Muscle of back (tissue), 11 donors: ENCODE measurements around the gene RPS6KB1. TPM values are rescaled to one million over a fixed set of nuclear protein-coding genes. Genes with fewer than 3 reads are reported as not detected.
"Not testable (repeated sequence)": the region's sequence is repeated elsewhere in the genome, so short reads cannot be mapped to it uniquely, and the experiment has no call there.

Experiments used
- DNase-seq, 3 donors: peaks; one replicate each; pipeline versions ENCODE4 v3.0.0 to v3.0.0-alpha.2; 2013
- polyA plus RNA-seq, 10 donors: library from polyadenylated mRNA; unstranded; fragments of 120-200 nt; gene quantifications; one replicate each; pipeline ENCODE4 v1.2.1, GENCODE V29; 2013; ENCODE audit not compliant: insufficient read length in 10 of 10

RPS6KB1 gene
- polyA plus RNA-seq, 10 donors = 27.8 to 44.0 (median 35.3) TPM

GRCh38 chr17:59863616-59864015 is 29.3 kb upstream of the RPS6KB1 start:
- DNase-seq = peak in 1 of 3 donors; percentile 53

- no peak for DNase-seq
Observed at GRCh38 chr17:59869941-59870218, 23.0 kb upstream of the RPS6KB1 start.

DNA sequence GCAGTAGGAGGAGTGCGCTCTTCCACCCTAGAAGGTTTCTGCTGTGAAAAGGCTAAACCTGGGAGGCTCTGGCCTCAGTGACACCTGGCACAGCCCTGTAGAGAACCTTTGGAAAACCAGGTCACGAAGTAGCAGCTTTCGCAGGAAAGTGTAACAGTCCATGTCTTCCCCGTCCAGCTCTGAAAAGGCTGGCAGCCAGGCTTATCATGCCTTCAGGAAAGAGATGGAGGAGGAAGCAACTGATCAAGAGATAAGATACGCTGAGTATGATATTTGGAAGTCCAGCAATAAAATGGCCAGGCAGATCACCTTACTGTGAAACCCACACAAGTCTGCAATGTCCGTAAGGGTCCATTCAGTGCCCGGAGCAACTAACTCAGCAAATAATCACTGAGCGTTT is 22.4 kb upstream of the RPS6KB1 start:
- no peak for DNase-seq

DNA sequence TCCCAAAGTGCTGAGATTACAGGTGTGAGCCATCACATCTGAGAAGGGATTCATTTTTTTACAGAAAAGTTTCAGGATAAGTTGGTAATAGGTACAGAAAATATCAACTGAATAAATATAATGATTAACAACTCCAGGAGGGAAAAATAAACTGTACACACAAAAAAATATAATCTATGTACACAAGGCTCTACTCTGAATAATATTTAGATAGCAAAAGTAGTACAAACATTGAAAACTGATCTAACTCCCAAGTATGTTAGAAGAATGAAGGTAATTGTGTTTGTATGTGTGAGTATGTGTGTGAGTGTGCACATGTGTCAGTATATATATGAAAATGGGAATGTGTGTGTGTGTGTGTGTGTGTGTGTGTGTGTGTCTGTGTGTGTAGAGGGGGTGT is 20.6 kb upstream of the RPS6KB1 start:
- no peak for DNase-seq

DNA sequence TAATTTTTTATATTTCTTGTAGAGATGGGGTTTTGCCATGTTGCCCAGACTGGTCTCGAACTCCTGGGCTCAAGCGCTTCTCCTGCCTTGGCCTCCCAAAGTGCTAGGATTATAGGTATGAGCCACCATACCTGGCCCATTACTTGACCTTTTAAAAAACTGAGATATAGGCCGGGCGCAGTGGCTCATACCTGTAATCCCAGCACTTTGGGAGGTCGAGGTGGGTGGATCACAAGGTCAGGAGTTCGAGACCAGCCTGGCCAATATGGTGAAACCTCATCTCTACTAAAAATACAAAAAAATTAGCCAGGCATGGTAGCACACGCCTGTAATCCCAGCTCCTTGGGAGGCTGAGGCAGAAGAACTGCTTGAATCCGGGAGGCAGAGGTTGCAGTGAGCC is 19.5 kb upstream of the RPS6KB1 start:
- DNase-seq = not testable (repeated sequence)

- no peak for DNase-seq
Observed at GRCh38 chr17:59874376-59874775, 18.5 kb upstream of the RPS6KB1 start.

GRCh38 chr17:59876107-59876506 is 16.8 kb upstream of the RPS6KB1 start:
- no peak for DNase-seq

- DNase-seq = no peak
Observed at GRCh38 chr17:59877965-59878364, 15.0 kb upstream of the RPS6KB1 start.

DNA sequence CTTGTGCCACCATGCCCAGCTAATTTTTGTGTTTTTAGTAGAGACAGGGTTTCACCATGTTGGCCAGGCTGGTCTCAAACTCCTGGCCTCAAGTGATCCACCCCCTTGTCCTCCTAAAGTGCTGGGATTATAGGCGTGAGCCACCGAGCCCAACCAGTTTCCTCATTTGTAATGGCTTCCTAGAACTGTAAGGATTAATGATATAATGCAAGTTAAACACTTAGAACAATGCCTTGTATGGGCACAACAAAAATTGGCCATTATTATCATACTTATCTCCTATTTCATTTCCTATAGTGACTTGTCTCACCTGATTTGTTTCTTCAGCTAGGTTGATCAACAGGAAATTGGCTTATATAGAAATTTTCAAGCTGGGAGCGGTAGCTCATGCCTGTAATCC is 14.3 kb upstream of the RPS6KB1 start:
- DNase-seq = no peak

DNA sequence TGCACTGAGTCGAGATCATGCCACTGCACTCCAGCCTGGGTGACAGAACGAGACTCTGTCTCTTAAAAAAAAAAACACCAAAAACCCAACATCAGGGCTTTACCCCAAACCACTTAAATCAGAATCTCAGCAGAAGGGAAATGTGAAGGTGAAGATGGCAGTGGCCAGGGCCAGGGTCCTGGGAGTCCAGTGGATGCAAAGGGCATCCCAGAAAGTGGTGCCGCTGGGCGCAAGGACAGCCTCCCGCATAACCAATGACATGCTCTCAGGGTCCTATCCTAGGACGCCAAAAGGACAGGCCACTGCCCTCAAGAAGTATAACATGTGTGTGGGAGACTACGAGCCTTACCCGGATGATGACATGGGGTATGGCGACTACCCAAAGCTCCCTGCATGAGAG is 8.1 kb upstream of the RPS6KB1 start:
- no peak for DNase-seq

- DNase-seq = no peak
Observed at GRCh38 chr17:59888145-59888750, 4.7 kb upstream of the RPS6KB1 start.

DNA sequence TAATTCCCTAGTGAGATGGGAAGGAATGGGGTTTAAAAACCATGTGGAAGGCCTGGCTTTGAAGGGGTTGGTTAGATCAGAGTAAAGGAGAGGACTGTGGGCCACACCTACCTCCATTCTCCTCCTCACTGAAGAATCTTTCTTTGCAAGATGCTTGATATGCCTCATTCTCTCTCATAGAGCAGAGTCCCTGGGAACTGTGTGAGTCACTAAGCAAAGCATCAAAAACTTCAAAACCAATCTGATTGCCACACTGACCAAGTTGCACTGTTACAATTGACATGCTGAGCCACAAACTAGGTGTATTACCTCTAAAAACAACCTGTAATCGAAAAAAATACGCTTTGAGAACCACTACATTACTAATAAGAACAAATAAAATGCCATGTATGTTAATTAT is 2.2 kb upstream of the RPS6KB1 start:
- DNase-seq = no peak

- DNase-seq = peak in 1 of 3 donors; percentile 7
Observed at GRCh38 chr17:59892251-59892923, 534 bp upstream of the RPS6KB1 start.

DNA sequence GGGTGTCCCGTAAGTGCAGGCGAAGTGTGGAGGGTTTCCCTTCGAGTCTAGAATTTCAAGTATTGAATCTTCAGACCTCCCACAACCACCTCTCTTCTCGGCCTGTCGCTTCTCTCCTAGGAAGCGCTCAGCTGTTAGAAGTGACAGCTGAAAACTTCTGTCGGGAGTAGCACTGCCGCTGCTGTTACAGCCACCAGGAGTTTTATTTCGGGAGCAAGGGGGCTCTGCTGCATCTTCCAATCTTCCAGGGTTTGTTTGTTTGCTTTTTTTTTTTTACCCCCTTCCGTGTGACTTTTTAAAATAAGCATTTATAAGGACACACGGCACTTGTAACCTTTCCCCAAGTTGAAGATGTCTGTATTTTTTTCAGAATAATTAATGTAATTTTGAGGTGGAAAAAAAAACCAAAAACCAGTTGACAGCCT is 767 bp downstream of the RPS6KB1 start:
- DNase-seq = peak; percentile 47 to 71 (median 53)

- no peak for DNase-seq
Observed at GRCh38 chr17:59897090-59897489, 4.2 kb downstream of the RPS6KB1 start.

DNA sequence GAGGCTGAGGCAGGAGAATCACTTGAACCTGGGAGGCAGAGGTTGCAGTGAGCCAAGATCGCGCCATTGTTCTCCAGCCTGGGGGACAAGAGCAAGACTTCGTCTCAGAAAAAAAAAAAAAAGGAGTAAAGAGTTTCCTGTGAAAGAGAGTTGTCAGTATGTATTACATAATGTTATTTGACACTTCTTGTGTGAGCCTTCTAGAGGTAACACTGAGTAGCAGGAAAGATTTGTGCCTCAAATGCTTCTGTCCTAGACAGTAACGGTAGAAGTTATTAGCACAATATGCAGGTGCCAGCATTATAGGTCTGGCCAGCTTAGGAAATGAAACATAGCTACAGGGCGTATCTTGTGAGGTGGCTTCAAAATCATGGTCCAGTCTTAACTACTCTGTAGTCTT is 6.2 kb downstream of the RPS6KB1 start:
- DNase-seq = peak in 1 of 3 donors; percentile 47

DNA sequence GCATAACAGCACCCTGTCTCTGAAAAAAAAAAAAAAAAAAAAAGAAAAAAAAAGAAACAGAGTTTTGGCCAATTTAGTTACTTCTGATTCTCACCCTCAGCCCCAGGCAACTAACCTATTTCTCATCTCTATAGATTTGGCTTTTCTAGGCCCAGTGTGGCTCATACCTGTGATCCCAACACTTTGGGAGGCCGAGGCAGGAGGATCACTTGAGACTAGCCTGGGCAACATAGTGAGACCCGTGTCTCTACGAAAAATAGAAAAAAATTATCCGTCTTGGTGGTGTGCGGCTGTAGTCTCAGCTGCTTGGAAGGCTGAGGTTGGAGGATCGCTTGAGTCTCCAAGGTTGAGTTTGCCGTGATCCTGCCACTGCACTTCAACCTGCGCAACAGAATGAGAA is 8.7 kb downstream of the RPS6KB1 start:
- no peak for DNase-seq

- no peak for DNase-seq
Observed at GRCh38 chr17:59903455-59903854, 10.5 kb downstream of the RPS6KB1 start.

- no peak for DNase-seq
Observed at GRCh38 chr17:59907467-59907866, 14.5 kb downstream of the RPS6KB1 start.

- DNase-seq = peak in 2 of 3 donors; percentile 28 to 52
Observed at GRCh38 chr17:59914274-59914854, 21.4 kb downstream of the RPS6KB1 start.

GRCh38 chr17:59916446-59916845 is 23.5 kb downstream of the RPS6KB1 start:
- DNase-seq = no peak

DNA sequence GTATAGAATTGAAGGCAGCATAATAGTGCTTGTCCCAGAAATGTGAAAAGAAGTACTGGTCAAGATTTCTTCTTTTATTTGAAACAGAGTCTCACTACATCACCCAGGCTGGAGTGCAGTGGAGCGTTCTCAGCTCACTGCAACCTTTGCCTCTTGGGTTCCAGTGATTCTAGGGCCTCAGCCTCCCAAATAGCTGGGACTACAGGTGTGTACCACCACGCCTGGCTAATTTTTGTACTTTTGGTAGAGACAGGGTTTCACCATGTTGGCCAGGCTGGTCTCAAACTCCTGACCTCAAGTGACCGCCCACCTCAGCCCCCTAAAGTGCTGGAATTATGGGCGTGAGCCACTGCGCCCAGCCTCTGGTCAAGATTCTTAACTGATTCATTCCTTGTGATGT is 27.7 kb downstream of the RPS6KB1 start:
- not testable (repeated sequence) for DNase-seq

DNA sequence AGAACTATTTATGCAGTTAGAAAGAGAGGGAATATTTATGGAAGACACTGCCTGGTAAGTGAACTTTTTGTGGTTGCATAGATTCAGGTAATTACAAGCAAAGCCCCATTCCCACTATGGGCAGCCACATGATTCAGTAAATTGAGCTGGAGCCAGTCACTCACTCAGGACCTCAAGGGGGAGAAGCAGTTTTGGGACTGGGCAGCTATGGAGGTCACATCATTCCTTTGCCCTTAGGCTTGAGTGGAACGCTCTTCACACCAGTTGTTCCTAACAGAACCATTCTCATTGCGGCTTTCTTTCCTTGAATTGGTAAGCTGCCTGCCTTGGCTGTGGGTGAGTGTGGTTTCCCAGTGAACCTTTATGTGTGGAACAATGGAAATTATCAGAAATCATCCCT is 37.2 kb downstream of the RPS6KB1 start:
- DNase-seq = not testable (repeated sequence)

- not testable (repeated sequence) for DNase-seq
Observed at GRCh38 chr17:59930768-59931167, 37.8 kb downstream of the RPS6KB1 start.
